Hypothalamus (tissue), 51 donors: ENCODE measurements around the gene OR8B8.
"Not testable (repeated sequence)": the region's sequence is repeated elsewhere in the genome, so short reads cannot be mapped to it uniquely, and the experiment has no call there.

ENCODE experiments used
- DNase-seq, 51 donors: peaks; one replicate each; lab custom pipeline; 2025; lab: John Stamatoyannopoulos, UW

OR8B8 gene, protein sequence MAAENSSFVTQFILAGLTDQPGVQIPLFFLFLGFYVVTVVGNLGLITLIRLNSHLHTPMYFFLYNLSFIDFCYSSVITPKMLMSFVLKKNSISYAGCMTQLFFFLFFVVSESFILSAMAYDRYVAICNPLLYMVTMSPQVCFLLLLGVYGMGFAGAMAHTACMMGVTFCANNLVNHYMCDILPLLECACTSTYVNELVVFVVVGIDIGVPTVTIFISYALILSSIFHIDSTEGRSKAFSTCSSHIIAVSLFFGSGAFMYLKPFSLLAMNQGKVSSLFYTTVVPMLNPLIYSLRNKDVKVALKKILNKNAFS

GRCh38 chr11:124445646-124446150 lies at the start of gene OR8B8:
Gene OR8B8, minus strand, starts transcription at chr11:124445696. Its CDS starts 4,611 bp downstream, at chr11:124441085.
- DNase-seq: no peak

DNA sequence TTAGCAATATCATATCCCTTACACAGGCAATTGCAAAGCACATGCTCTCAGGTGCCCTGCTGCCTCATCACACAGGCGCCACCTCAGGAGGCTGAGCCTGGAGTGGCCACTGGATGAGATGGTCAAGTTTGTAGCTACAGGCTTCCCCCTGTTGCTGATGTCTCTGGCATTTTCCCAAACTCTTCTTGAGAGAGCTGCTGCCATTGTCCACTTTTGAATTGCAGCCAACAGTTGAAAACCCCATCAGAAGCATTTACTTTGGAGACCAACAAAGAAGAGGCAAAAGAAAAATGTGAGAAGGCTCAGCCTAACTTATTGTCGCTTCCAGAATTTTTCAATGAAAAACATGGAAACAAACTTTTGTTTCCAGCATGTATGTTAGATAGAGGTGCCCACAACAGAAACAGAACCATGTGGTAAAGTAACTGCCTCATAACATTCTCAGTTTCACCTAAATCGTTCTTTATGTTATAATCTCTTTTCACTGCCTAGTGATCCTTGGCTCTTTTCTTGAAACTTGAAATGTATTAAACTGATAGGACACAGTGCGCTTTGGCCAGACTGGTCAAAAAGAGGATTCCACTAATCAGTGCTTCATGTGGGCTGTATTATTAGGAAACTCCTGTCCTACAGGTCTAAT lies 47.6 kb upstream of the OR8B8 start:
- no peak for DNase-seq

- no peak for DNase-seq
These were observed 37.9 kb upstream of the OR8B8 start for GRCh38 chr11:124483422-124483821.

GRCh38 chr11:124482362-124483147 lies 37.1 kb upstream of the OR8B8 start:
- no peak for DNase-seq

DNA sequence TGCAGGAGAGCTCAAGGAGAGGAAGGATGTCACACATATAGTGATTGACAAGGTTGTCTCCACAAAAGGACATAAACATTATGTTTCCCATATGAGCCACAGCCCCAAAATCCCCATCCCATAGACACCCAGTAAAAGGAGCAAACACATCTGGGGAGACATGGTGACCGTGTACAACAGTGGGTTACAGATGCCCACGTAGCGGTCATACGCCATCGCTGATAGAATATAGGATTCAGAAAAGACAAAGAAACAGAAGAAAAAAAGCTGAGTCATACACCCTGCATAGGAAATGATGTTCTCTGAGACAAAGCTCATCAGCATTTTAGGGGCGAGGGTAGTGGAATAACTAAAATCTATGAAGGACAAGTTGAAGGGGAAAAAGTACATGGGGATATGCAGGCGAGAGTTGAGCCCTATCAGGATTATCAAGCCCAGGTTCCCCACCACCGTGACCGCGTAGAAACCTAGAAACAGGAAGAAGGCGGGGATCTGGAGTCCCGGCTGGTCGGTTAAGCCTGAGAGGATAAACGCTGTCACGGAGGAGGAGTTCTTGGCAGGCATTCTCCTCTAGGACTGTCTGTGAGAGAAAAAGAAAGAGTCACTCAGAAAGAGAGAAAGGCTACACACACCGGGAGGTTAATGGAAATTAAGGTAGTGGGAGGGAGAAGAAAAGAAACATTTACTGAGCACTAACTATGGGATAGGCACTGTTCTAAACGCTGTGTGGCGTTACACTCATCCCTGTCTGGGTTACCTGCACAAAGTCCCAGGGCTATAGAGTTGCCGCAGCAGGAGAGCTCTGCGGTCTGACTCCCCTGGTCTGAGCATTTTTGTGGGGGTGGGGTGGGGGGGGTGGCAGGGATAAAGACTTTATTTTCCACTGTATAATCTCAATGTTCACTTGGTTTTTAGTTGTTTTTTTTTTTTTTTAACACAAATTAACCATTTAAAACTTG lies 36.1 kb upstream of the OR8B8 start:
- DNase-seq: peak in 1 of 51 donors; percentile 12

DNA sequence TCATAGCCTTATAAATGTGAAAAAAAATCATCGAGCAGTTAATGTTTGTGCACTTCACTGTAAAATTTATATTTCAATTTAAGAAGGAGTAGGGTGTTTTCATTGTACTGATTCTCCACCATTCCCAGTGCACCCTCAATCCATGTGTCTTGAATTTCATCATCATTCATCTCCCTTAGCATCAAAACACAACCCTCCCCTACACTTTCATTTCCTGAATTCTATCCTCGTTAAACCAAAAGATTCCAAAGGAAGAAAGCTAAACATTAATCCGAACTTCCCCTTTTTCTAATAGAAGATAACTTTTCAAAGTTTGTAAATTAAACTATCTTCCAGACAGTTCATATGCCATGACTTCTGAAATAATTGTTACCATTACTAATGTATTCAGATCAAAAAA lies 34.1 kb upstream of the OR8B8 start:
- DNase-seq: no peak

GRCh38 chr11:124475265-124475664 lies 29.8 kb upstream of the OR8B8 start:
- DNase-seq: no peak

- DNase-seq: no peak
These were observed 29.3 kb upstream of the OR8B8 start for GRCh38 chr11:124474779-124475178.

DNA sequence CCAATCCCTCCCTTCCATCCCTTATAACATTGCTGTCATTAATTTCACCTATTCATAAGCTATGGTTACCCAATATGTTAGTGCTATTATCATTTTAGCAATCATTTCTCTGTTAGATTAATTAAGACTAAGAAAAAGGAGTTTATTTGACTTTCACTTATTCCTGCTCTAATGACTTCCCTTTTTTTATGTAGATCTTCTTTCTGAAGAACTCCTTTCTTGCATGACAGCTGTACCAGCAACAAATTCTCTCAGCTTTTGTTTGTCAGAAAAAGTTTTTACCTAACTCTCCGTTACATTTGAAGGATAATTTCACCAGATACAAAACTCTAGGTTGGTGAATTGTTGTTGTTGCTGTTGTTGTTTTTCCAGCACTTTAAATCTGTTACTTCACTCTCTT lies 28.6 kb upstream of the OR8B8 start:
- DNase-seq: no peak

- no peak for DNase-seq
These were observed 28.0 kb upstream of the OR8B8 start for GRCh38 chr11:124473476-124473875.

DNA sequence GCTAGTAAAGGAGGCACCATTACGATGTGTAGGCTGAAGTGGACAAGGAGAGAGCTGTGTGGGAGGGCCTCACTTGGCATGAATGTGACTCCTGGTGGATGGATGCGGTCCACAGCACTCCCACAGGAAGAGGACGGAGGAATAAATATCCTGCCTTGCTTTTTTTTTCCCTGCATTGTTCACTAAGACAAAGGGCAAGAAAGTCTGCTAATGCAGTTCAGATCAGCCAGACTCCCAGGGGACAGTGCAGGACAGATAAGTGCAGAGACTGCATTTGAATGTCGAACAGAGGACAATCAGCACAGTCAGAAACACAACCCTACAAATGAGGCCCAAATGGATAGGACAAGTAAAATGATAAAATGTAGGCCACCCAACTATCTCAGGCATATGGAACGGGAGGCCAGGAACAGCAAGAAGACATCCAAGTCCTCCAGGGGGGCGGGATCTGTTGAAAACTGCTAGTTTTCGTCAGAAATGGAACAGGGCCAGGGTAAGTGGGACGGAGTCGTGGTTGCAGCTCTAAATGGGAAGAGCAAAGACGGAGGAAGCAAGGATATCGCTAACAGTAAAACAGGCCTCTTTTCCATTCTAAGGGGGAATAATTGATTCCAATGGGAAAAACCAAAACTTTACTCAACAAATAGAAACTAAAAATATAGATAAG lies 25.2 kb upstream of the OR8B8 start:
- DNase-seq: no peak

GRCh38 chr11:124467381-124467927 lies 22.0 kb upstream of the OR8B8 start:
- DNase-seq: peak in 1 of 51 donors; percentile 45

DNA sequence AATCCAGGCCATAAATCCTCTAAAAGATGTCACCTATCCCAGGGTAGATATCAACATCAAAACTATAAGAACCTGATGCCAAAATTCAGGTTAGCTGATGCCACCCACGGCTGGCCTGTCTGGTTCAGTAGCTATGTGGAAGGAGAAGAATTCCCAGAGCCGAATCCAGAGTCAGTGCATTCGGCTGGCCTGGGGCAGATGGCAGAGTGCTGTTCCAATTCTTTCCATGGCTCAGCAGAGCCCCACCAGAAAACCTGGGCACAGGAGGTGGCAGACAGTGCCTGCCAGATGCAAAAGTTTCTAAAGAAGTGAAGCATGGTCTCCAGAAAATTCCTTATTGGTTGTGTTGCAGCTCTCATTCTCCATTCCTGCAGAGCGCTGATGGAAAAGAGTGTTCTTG lies 19.9 kb upstream of the OR8B8 start:
- no peak for DNase-seq

DNA sequence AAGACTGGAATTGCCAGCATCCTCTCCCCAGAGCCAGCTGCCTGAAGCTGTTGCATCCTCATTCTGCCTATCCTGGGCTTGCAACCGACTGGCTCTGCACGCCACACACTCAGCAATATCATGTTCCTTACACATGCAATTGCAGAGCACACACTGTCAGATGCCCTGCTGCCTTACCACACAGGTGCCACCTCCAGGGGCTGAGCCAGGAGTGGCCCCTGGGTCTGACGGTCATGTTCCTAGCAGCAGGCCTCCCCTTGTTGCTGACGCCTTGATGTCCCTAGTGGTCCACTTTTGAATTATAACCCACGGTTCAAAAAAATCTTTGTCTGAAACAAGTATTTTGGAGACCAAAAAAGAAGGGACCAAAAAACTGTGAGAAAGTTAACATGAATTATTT lies 18.5 kb upstream of the OR8B8 start:
- no peak for DNase-seq

DNA sequence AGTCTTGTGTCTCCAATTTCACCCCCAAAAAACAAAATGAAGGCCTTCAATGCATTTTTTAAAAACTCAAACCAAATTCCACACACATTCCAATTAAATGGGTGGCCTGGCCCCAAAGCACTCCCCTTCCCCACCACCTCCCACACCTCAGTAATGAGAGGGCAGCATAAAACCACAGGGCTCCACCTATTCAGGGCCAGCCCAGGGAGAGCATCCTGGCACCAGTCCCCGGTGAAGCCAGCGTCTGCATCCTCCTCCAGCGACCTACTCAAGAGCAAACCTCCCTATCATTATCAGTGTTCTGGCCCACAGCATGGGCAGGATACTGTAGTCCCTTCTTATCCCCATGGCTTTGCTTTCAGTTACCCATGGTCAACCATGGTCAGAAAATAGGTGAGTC lies 17.8 kb upstream of the OR8B8 start:
- no peak for DNase-seq

GRCh38 chr11:124460459-124460858 lies 15.0 kb upstream of the OR8B8 start:
- DNase-seq: no peak

DNA sequence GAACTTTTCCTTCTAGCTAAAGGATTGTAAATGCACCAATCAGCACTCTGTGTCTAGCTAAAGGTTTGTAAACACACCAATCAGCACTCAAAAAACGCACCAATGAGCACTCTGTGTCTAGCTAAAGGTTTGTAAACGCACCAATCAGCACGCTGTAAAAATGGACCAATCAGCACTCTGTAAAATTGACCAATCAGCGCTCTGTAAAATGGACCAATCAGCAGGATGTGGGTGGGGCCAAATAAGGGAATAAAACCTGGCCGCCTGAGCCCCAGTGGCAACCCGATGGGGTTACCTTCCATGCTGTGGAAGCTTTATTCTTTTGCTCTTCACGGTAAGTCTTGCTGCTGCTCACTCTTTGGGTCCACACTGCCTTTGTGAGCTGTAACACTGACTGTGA lies 13.9 kb upstream of the OR8B8 start:
- DNase-seq: not testable (repeated sequence)

- DNase-seq: no peak
These were observed 9.1 kb upstream of the OR8B8 start for GRCh38 chr11:124454552-124454951.

- DNase-seq: no peak
These were observed 1.4 kb upstream of the OR8B8 start for GRCh38 chr11:124446916-124447315.
